NT2/D1 (cell line): ENCODE data around the gene UNC5B.

Experiments
- SUZ12 ChIP-seq: IDR thresholded peaks from 2 replicates; pipeline ENCODE4 v1.6.1; 2011; ENCODE audit not compliant: insufficient read length, insufficient read depth; ENCODE audit errors: extremely low read depth
- YY1 ChIP-seq: IDR thresholded peaks from 2 replicates; pipeline ENCODE4 v1.6.1; 2011; ENCODE audit not compliant: insufficient read length, insufficient read depth
- ZNF274 ChIP-seq: IDR thresholded peaks from 2 replicates; pipeline ENCODE4 v1.6.1; 2011; ENCODE audit warnings: mild to moderate bottlenecking, low read depth, low read length

DNA sequence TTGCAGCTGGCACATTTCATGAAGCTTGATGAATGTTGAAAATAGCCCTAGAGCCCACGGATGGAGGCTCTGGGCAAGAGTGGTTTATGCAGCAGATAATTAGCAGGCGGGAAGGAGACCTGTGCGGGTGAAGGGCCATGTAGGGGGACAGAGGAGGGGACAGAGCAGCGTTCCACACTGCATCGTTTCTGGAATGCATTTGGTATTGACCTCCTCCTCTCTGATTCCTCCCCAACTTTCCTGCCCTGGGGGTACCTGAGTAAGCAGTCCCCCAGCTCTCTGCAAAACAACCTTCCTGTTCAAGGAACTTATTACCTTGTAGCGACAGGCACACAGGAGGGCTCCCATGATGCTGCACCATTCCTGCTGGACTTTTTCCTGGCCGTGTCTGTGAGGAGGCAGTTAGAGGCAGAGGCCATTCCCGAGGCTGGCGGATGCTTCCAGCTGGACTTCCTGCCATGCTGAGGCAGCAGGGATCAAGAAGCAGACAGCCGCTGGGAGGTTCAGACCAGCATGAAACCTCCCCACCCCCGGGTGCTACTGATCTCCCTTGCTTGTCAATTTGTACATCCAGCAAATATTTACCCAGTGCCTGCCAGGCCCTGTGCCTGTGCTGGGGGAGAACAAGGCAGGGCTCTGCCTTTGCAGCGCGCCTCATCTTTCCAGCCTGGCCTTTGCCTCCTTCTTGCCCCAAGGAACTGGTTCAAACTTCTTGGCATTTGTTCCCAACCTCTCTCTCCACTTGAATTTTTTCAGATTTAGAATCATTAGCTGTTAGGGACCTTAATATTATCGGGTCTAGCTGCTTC lies 135.4 kb downstream of the UNC5B start:
- no peak for TF ChIP-seq YY1
- TF ChIP-seq ZNF274 = no peak
- no peak for TF ChIP-seq SUZ12
